Fibroblast of skin of scalp (primary cell): ENCODE measurements around the gene ADD1.

ENCODE experiments used
- DNase-seq: peaks from one replicate; pipeline ENCODE4 v3.0.0-alpha.2; 2013

Gene ADD1

GRCh38 chr4:2977211-2978088 is 133.8 kb downstream of the ADD1 start:
- peak; percentile 28 for DNase-seq
